ENCODE measurements around the gene PGR.

Gene PGR

DNA sequence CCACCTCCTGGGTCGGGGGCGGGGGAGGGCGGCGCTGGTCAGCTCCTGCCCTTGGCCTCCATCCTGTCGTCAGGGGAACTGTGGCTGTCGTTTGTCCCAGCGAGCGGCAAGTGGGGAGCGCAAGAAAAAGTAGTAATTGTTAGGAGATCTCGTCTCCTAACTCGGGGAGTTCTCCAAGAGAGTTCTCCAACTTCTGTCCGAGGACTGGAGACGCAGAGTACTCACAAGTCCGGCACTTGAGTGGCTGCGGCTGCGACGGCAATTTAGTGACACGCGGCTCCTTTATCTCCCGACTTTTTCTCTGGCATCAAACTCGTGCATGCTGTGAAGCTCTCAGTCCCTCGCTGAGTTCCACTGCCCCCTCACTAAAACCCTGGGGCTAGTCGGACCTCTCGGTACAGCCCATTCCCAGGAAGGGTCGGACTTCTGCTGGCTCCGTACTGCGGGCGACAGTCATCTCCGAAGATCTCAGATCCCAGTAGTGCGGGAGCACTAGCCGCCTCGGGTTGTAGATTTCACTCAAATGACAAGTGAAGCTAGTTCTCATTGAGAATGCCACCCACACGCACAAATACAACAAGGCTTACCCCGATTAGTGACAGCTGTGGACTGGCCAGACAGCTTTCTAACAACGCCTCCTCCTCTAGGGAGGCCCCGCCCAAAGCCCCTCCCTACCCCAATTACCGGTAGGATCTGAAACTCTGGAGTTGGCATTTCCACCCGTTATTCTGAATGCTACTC, at the start of gene PGR:
PGR (minus strand) TSS at position 611 of the 741 bp plus-strand sequence. CDS start 743 bp downstream, outside the sequence.
- no peak for DNase-seq

DNA sequence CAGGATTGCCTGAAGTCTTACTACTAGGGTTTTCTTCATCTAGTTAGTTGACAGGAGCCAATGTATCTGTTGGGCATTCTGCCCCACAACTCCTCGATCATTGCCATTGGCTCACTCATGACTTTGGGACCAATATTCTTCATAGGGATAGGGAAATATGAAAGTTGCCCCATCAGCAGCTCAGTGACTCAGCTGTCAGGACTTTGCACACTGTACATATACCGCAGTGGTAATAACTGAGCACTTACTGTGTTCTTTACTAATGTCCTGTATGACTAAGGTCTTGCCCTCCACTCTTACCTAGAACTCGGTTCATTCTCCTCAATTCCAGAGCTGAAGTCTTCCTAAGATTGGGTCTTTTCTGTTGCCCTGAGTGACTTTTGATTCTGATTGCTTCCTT, 46.8 kb upstream of the PGR start:
- DNase-seq, result no peak

DNA sequence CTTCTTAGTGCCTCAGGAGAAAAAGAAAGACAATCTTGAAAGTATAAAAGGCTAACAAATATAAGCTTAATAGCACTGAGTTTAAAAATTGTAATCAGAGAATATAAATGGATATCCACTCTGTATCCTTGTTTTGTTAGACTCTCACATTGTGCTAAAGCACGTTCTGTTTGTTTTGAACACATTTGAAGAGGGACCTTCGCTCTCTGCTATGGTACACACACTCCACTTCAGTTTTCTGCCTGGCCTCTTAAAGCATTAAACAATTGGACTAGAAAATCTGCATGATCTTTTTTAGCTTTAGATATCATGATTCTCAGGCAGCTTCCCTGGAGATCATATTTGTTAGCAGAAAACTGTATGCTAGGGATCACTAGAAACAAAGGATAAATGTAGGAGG, 40.3 kb upstream of the PGR start:
- DNase-seq, result no peak

DNA sequence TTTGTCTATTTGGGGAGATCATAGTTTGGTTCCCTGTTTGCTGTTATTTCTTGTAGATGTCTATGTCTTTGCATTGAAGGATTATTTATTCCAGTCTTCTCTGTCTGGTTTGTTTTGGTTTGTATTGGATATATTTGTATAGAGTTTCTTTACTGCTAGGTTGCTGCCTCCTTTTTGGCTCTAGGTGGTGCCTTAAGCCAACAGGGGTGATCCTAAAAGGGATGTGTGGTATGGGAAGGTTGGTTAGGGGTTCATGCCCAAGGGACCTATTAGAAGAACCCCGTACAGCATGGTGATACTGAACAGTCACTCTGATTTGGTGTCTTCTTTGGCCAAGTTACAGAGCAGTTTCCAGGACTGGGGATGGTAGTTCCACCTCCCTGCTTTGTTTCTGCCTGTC, 36.4 kb upstream of the PGR start:
- DNase-seq, result no peak

DNA sequence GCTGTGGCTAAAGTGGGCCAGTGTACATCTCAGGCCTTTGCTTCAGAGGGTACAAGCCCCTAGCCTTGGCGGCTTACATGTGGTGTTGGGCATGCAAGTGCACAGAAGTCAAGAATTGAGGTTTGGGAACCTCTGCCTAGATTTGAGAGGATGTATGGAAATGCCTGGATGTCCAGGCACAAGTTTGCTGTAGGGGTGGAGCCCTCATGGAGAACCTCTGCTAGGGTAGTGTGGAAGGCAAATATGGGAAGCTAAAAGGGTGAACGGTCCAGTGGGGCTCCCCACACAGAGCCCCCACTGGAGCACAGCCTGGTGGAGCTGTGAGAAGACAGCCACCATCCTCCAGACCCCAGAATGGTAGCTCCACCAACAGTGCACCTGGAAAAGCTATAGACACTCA, 28.5 kb upstream of the PGR start:
- DNase-seq, result no peak

DNA sequence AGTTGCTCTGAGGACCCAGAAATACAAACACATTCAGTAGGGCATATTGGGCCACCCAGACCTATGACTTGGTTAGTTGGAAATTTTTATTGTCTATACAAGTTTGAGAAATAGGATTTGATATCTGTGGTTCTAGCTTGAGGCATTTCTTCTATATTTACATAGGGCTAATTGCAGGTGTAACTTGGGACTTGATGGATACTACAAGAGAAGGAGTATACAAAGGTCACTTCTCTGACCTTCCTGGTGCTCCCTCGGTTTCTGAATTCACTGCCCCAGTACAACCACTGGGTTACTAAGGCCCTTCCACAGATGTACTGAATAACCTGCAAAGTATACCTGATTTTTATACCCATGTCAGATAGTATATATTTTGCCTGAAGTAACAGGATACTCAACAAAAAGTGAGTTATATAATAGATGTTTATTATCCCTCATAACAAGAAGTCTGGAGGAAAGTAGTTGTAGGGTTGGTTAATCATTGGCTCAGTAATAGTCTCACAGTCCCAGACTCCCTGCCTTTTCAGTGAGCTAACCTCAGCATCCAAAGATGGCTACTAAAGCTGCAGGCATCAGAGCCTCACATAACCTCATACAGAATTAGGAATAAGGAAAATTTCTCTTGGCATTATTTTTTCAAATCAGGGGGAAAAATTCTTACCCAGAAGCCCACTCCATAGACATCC, 8.8 kb upstream of the PGR start:
- no peak for DNase-seq

DNA sequence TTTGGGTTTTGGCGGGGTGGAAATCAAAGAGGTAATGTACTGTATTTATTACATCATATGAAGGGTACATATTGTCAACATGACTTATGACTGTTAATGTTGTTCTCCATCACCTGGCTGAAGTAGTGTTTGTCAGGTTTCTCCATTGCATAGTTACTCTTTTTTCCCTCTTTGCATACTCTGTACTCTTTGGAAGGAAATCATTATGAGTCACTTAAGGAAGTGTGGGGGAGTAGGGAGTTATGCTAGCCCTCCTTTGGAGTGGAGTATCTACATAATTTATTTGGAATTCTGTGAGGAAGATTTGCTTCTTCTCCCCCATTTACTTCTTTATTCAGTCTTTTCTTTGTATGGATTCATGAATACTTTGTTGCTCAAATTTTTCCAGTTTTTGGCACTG, 3.6 kb upstream of the PGR start:
- DNase-seq, result no peak

DNA sequence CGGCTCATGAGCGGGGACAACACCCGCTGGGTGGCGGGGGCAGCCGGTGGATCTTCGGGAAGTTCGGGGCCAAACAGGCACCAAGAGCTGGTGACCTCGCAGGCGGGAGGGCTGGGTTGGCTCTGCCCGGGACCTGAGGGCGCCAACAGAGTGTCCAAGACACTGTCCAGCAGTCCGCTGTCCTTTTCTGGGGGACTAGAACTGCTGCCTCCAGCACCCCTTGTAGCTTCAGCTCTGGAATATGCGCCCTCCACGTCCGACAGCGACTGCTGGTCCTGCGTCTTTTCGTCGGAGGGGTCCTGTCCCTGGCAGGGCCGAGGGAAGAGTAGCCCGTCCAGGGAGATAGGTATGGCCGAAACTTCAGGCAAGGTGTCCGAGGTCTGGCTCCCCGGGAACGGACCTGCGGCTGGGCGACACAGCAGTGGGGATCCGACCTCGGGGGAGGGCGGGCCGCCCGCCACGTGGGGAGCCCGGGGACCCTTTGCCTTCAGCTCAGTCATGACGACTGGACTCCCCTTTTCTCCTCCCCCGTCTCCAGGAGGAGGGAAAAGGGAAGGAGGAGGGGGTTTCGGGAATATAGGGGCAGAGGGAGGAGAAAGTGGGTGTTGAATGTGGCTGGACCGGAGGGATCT, 926 bp downstream of the PGR start:
- no peak for DNase-seq

DNA sequence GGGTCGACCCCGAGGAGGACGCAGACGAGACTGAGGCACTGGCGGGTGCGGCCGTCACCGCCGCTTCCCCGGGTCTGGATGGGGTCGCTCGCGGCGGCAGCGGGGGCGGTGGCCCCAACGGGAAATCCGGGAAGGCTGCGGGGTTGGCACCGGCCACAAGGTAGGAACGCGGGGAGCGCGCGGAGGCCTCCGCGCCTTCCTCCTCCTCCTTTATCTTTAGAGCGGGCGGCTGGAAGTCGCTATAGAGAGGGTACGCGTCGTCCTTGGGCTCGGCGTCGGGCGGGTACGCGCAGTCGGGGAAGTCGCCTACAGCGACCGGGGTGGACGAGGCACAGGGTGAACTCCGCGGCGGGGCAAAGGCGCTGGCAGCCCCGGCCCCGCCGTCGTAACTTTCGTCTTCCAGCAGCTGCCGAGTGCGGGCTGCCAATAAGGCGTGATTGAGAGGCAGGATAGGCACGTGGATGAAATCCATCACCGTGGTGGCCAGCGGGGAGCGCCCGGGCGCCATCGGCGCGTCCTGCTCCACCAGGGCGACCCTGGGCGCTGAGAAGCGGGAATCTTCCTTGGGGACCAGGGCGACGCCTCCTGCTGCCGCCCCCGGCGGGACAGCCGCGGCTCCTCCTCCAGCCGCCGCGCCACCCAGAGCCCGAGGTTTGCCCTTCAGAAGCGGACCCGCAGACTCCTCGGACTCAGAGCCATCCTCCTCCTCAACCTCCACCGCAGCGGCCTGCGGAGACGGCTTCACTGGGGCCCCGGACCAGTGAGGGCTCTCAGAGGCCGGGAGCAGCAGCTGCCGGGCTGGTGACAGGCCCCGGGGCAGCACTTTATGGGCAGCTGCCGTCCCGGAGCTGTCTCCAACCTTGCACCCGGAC, 1.7 kb downstream of the PGR start:
- DNase-seq, result no peak

DNA sequence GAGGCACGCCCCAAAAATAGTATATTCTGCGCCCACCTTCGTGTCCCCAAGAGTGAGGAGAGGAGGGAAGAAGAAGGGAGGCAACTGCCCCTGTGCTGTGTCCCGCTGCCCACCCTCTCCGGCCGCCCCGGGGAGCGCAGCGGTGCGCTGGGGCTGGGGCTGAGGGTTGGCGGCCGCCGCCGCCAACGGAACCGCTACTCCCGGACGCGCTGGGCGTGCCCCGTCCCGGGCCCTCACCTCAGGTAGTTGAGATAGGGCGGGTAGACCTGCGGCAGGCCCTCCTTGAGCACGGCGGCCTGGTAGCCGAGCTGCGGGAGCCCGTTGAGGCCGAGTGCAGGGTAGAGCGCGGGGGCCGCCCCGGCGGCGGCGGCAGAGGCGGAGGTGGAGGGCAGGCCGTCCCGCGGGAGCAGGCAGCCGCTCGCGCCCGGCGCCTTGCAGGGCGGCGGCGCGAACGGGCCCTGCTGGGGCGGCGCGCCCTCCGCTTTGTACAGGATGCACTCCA, 2.4 kb downstream of the PGR start:
- no peak for DNase-seq

DNA sequence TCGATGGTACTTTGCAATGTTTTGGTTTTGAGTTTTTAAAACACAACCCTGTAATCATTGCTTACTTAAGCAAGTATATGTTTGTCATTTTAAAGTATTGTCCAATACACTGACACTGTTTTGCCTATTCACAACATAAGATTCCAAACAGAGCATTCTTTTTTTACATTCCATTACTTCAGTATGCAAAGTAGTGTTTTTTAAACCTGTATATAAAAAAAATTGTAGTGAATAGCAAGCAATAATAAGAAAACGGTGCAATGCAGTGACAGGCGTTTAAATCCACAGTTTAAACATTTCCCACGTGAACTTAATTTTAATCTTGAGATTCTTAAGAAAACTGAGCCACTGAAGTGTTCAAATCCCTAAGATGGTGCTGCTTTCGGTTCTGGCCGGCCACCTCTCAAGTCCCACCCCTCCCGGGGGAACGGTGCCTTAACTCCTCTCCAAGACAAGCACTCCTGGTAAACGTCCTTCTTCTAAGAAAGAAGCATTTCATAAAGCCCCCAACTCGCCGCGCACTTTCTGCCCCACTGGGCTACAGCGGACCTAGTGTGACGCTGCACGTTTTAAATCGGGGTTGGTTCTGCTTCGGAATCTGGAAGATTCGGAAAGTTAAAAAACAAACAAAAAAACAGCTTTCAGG, 2.9 kb downstream of the PGR start:
- DNase-seq, result no peak

DNA sequence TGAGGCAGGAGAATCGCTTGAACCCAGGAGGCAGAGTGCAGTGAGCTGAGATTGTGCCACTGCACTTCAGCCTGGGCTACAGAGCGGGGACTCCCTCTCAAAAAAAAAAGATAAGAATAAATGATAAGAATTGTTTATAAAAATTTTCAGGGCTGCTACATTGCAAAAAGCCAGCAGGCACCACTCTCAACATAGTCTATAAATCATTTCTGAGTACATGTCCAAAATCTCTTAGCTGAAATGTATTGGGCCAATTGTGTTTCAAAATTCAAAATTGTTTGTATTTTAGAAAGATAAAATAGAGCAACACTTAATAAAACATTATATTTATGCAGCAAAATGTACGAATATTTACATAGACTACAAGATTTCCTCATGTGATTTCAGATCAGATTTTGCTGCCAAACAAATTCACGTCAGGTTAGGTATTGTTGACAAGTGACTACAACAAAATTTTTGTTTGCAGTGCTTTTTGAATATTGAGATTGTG, 13.9 kb downstream of the PGR start:
- DNase-seq, result no peak

DNA sequence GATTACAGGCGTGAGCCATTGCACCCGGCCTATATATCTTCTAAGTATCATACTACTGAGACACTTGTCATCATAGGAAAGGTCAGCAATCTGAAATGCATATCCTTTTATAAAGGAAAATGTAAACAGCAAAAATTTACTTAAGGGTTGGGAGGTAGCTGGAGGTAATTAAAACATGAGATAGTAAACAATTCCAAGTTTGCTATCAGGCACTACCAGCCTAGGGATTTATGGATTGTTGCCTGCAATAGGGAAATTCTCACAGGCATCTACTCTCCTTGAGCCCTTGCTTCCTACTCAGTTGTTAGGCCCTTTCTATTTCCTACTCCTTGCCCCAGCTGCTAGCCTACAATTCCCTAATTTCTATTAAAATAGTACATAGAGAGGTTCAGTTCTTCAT, 16.1 kb downstream of the PGR start:
- DNase-seq, result no peak

DNA sequence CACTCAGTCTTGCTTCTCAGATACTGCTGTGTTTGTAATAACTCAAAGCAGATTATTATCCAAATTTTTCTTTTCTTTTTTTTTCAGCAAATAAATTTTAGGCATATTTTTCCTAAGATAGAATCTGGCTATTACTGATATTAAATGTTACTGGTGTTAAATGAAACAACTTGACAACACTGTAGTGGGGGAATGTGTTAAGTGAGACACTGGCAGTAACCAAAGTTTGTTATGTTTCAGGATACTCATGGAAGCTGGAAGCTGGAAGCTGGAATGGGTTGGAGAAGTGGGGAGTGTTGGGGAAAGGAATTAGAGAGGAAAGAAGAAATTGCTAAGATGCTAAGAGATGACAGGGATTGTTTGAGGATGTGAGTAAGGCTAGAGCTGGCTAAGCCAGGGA, 24.9 kb downstream of the PGR start:
- no peak for DNase-seq

DNA sequence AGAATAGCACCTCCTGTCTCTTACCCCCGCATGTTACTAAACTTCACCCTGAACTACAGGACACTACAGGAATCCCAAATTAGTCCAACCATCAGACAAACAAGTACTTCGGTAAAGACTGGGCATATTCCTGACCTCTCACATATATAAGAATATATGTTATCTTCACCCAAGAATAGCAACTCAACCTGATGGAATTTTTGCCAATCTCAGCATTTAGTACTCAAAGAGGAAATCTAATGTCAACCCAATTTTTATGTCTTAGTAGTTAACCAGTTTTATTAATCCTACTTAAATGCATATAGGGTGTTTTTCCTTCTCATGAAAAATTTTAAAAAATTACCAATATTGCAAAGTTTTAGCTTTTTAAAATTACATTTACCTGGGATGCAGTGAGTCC, 26.2 kb downstream of the PGR start:
- DNase-seq, result no peak

DNA sequence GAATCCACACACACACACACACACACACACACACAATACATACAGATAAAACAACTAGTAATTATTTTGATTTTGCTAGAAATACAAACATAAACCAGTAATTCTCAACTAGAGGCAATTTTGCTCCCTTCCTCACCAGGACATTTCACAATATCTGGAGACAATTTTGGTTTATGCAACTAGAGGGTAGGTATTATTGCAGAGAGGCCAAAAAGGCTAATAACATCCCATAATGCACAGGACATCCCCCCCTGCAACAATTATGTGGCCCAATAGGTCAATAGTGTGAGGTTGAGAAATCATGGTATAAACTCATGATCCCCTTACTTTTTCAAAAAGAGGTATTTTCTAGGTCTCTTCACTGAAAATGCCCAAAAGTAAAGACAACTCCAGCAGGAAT, 29.0 kb downstream of the PGR start:
- no peak for DNase-seq

DNA sequence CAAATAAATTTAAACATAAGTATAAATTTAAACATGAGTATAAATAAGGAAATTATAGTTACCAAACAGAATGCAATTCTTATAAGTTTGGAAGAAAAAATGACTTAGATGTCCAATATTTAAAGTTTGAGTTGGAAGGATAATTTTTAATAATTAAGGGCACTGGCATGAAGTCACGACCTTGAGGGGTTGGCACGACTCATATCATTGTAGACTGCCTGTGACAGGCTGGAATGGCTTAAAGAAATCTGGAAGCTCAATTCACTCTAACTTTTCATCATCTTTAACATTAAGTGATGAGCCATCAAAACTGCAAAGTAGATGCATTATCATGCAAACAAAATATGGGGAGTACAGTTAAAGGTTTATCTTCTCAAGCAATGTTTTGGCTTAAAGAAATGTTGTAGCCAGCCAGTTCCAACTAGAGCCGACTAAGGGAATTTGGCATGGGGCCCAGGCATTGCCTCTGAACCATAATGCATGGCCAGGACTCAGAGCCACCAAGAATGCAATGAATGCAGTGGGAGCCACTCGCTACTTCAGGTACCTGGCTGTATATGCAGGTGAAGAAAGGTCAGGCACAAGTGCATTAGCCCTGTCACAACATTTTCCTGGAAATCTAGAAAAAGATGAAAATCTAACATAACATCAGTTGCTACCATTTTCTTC, 33.4 kb downstream of the PGR start:
- no peak for DNase-seq

DNA sequence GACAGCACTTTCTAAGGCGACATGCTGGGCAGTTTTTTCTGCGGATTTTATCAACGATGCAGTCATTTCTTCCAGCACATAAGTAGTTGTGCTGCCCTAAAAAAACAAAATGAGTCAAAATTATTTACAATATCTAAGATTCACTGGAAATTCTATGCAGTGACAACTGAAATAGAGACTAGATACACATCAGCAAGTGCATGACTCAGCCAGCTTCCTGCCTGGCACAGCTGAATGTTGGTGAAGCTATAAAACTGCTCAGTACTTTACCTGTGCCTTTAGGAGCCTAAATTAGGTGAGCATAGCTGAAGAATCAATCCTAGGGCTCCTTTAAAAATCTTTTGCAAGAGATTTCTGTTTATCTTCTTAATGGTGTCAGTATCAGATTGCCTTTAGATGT, 37.8 kb downstream of the PGR start:
- no peak for DNase-seq

DNA sequence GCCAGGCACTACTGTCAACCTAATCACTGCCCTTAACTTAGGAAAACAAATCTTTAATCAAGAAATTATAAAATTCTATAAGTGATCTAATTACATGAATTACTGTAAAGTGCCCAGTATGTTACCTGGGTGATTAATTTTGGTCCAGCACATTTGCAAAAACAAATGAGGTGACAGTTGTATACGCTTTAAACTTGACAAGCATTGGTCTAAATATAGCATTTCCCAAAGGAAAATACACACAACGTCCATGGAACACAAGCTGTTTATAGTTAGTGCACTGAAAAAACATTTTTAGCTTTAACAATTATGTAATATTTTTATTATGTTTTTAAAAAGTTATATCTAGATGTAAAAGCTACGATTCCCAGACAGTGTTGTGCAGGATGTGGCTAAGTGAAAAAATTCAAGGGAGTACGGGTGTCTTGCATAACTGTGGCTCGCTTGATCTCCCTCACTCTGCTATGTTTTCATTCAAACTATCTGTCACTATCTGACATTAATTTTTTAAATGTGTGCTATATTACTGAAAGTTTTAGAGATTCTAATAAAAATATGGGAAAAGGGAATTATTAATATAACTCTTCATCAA, 38.8 kb downstream of the PGR start:
- no peak for DNase-seq

DNA sequence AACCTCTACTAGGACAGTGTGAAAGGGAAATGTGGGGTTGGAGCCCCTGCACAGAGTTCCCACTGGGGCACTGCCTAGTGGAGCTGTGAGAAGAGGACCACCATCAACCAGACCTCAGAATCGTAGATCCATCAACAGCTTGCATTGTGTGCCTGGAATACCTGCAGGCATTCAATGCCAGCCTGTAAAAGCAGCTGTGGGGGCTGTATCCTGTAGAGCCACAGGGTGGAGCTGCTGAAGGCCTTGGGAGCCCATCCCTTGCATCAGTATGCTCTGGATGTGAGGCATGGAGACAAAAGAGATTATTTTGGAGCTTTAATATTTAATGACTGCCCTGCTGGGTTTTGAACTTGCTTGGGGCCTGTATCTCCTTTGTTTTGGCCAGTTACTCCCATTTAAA, 46.3 kb downstream of the PGR start:
- DNase-seq, result no peak

DNA sequence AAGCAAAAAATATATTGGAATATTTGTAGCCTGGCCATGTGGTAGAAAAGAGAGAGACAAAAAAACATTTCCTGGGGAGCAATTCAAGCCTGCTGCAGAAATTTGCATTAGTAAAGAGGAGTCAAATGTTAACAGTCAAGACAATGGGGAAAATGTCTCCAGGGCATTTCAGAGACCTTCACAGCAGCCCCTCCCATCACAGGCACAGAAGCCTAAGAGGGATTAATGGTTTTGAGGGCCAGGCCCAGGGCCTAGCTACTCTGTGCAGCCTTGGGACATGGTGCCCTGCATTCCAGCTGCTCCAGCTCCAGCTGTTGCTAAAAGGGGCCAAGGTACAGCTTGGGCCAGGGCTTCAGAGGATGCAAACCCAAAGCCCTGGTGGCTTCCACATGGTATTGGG, 46.8 kb downstream of the PGR start:
- DNase-seq, result no peak

Measured in NCI-H2081 treated with DMSO at 0.1 percent for 48 hours (cell line).